GM12865 (cell line): ENCODE results near the gene RXFP1.
A peak's percentile ranks its signal among the peaks of the same experiment; 100 is the strongest.

ENCODE experiments used
- DNase-seq: peaks from one replicate; pipeline ENCODE4 v3.0.0; 2010; ENCODE audit warnings: low read depth
- H3K4me3 ChIP-seq: 2 replicates; pipeline ENCODE4 v1.5.1; 2011; ENCODE audit warnings: mild to moderate bottlenecking, low read depth, low read length, control low read depth
- TF ChIP-seq, protein P1 (sequence below): IDR thresholded peaks from 2 replicates; pipeline ENCODE4 v1.5.1; 2011; ENCODE audit warnings: low read length, control low read depth, low read depth, inconsistent platforms; ENCODE audit not compliant: insufficient read depth; ENCODE audit errors: missing control alignments

Gene RXFP1

DNA sequence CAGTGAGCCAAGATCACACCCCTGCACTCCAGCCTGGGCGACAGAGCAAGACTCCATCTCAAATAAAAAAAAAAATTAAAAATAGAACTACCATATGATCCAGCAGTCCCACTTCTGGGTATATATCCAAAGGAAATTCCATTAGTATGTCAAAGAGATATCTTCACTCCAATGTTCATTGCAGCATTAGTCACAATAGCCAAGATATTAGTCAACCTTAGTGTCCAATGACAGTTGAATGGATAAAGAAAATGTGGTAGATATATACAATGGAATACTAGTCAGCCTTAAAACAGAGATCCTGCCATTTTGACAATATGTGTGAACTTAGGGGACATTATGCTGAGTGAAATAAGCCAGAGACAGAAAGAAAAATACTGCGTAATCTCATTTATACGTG, 100.6 kb downstream of the RXFP1 start:
- TF ChIP-seq, protein P1, sequence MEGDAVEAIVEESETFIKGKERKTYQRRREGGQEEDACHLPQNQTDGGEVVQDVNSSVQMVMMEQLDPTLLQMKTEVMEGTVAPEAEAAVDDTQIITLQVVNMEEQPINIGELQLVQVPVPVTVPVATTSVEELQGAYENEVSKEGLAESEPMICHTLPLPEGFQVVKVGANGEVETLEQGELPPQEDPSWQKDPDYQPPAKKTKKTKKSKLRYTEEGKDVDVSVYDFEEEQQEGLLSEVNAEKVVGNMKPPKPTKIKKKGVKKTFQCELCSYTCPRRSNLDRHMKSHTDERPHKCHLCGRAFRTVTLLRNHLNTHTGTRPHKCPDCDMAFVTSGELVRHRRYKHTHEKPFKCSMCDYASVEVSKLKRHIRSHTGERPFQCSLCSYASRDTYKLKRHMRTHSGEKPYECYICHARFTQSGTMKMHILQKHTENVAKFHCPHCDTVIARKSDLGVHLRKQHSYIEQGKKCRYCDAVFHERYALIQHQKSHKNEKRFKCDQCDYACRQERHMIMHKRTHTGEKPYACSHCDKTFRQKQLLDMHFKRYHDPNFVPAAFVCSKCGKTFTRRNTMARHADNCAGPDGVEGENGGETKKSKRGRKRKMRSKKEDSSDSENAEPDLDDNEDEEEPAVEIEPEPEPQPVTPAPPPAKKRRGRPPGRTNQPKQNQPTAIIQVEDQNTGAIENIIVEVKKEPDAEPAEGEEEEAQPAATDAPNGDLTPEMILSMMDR, result no peak
- no peak overlapping the region for H3K4me3 ChIP-seq
- no peak for DNase-seq

DNA sequence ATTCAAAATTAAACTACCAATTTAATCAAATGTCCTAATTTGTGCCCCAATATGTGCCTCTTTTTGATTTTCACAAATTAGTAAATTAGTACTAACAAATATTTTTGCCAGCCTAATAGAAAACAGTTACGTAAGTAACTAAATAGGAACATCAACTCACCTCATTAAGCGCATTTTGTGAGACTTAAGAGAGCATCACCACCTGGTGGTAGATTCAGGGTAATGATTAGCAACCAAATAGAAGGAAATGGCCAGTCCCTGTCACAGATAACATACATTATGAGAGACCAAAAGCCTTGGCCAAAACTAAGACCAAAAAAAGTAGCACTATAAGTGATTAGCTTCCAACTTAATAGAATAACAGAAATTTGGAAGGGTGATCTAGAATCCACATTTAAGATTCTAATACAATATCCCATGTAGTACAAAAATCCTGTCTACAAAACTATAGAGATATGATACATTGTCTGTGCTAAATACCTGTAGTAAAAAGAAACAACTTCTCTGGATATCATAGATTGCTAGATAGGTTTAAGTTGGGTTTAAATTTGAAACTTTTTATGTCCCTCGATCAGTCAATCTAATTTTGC, 103.3 kb downstream of the RXFP1 start:
- no peak overlapping the region for H3K4me3 ChIP-seq
- peak; percentile 68 for DNase-seq
- TF ChIP-seq, protein P1, result peak; percentile 66

DNA sequence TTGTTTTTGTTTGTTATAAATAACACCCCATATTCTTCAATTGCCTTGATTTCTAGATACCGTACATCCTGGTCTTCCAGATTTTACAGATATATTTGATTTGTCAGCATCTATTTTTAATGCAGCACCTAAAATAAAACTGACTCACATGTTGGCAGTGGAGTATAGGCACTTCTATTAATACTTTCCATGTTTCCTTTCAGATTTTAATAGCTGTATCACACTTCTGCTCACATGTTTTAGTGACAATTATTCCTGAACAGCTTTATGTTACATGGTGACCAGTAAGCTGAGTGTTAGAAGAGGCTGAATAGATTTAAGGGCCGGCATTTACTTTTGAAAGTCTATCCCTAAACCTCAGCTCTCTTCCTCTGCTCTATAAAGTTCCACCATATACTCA, 103.9 kb downstream of the RXFP1 start:
- no peak for DNase-seq
- H3K4me3 ChIP-seq, result no peak overlapping the region
- TF ChIP-seq, protein P1, result no peak

DNA sequence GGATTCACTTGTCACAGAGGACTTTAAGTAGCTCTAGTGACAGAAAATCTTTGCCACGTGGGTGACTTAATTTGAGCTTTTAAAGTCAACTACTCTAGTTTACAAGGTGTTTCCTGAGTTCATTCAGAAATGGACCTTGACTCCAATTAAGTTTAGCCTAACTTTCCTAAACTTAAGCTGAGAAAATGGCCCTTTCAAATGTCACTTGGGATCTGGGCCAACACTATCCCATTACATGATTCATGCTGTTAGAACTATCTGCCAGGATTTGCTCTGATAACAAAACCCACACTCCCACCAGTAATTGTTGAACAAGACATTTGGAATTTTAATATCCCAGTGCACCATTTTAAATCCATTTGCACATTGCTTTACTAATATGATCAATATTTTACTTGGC, 109.2 kb downstream of the RXFP1 start:
- TF ChIP-seq, protein P1, result no peak
- no peak for DNase-seq
- H3K4me3 ChIP-seq, result no peak overlapping the region

DNA sequence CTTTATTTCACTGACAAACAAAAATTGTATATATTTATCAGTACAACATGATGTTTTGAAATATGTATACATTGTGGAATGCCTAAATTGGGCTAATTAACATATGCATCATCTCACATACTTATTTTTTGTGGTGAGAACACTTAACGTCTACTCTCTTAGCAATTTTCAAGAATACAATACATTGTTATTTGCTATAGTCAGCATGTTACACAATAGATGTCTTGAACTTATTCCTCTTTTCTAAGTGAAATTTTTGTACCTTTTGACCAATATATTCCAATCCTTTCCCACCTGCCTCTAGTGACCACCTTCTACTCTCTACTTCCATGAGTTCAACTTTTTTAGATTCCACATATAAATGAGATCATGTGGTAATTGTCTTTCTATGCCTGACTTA, 114.9 kb downstream of the RXFP1 start:
- no peak for DNase-seq
- no peak overlapping the region for H3K4me3 ChIP-seq
- TF ChIP-seq, protein P1, result no peak

DNA sequence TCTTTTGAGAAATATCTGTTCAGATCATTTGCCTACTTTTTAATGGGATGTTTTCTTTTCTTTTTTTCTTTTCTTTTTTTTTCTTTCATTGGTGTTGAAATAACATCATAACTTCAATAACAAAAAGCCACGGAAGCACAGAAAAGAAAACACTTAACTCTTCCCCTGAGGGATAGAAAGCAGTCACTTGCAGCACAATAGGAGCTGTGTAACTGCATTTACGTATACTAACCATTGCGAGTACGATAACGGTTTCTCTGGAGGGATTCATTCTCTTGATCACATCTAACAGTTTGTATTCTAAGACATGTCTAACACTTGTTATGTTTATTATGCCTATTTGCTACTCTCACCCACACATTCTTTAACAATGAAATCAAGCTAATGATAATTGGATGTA, 122.7 kb downstream of the RXFP1 start:
- TF ChIP-seq, protein P1, result no peak
- DNase-seq, result no peak
- H3K4me3 ChIP-seq, result no peak overlapping the region

DNA sequence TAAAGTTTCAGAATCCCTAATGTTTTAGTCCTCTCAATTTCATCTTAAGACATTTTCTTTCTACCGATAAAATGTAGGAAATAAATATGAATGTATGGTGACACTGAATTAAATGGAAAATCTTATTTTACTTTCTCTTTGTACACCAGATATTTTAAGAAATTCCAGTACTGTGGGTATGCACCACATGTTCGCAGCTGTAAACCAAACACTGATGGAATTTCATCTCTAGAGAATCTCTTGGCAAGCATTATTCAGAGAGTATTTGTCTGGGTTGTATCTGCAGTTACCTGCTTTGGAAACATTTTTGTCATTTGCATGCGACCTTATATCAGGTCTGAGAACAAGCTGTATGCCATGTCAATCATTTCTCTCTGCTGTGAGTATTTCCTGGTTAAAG, 123.1 kb downstream of the RXFP1 start:
- TF ChIP-seq, protein P1, result no peak
- no peak for DNase-seq

More for the DNA sequence above, 123.1 kb downstream of the RXFP1 start:
- no peak overlapping the region for H3K4me3 ChIP-seq
